KMS-11 (cell line): Measurements from ENCODE around the gene FOXO3.

Experiments
- H2AFZ ChIP-seq: fragments of 200-600 bp; sonication (generic); 2 replicates; pipeline ENCODE4 v1.6.1; 2016; ENCODE audit warnings: antibody characterized with exemption, mixed run types, low read depth
- H3K27ac ChIP-seq: fragments of 200-600 bp; sonication (generic); 2 replicates; pipeline ENCODE4 v1.6.1; 2016; ENCODE audit warnings: mild to moderate bottlenecking, mixed run types
- H3K27me3 ChIP-seq: fragments of 200-600 bp; sonication (generic); 2 replicates; pipeline ENCODE4 v1.6.1; 2017; ENCODE audit warnings: mild to moderate bottlenecking, low read depth, mixed run types, moderate library complexity; ENCODE audit not compliant: insufficient read depth
- H3K36me3 ChIP-seq: fragments of 200-600 bp; sonication (generic); 2 replicates; pipeline ENCODE4 v1.6.1; 2017; ENCODE audit warnings: mild to moderate bottlenecking, mixed run types; ENCODE audit not compliant: insufficient read depth
- H3K4me1 ChIP-seq: fragments of 200-600 bp; sonication (generic); 2 replicates; pipeline ENCODE4 v1.6.1; 2016; ENCODE audit warnings: mild to moderate bottlenecking, low read depth, mixed run types; ENCODE audit not compliant: poor library complexity, severe bottlenecking
- H3K4me2 ChIP-seq: fragments of 200-600 bp; sonication (generic); 2 replicates; pipeline ENCODE4 v1.7.0; 2016; ENCODE audit warnings: mild to moderate bottlenecking, mixed run types
- H3K4me3 ChIP-seq: fragments of 200-600 bp; sonication (generic); IDR thresholded peaks from 2 replicates; pipeline ENCODE4 v1.6.1; 2017; ENCODE audit warnings: low read depth, low read length, mixed read lengths; ENCODE audit not compliant: insufficient read depth
- H3K79me2 ChIP-seq: fragments of 200-600 bp; sonication (generic); 2 replicates; pipeline ENCODE4 v1.6.1; 2016; ENCODE audit warnings: low read depth, mixed run types; ENCODE audit not compliant: insufficient read depth
- H3K9ac ChIP-seq: fragments of 200-600 bp; sonication (generic); 2 replicates; pipeline ENCODE4 v1.6.1; 2016; ENCODE audit warnings: mild to moderate bottlenecking, mixed run types
- H4K20me1 ChIP-seq: fragments of 200-600 bp; sonication (generic); 2 replicates; pipeline ENCODE4 v1.6.1; 2016; ENCODE audit warnings: mild to moderate bottlenecking, mixed run types; ENCODE audit not compliant: insufficient read depth
- TF ChIP-seq, protein P1 (sequence below): fragments of 200-600 bp; sonication (generic); conservative IDR thresholded peaks from 2 replicates; pipeline ENCODE4 v1.6.1; 2017; ENCODE audit warnings: low read depth, mild to moderate bottlenecking, antibody characterized with exemption, low read length, moderate library complexity, mixed read lengths

Gene FOXO3

DNA sequence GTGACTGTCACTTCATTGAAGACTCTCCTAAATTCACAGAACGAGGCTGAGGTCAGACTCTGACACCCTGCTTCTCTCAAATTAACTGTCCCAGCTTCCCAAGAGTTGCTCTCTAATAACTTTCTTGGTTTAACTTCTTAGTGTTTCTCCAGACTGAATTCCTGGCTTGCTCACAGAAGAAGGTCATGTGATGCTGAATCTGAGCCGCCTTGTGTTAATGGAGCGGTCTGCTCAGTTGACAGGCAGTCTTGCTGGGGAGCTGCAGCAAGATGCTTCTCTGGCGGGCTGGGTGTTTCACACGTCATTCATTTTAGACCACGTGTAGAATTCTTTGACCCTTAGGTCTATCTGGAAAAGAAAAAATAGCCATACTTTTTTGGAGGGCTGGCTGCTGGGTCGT is 107.3 kb downstream of the FOXO3 start:
- no peaks in the 10 kb centered on the region for H3K36me3 ChIP-seq
- H3K27ac ChIP-seq, result peak overlapping the region; percentile 45; the same call in 1 of the 2 replicates
- H3K79me2 ChIP-seq, result peaks cover 89% of the 10 kb centered on the region
- no peak overlapping the region for H3K4me3 ChIP-seq
- H3K4me1 ChIP-seq, result peaks cover 84% of the 10 kb centered on the region
- no peak overlapping the region for H2AFZ ChIP-seq
- H3K4me2 ChIP-seq, result peak overlapping the region; percentile 62; the same call in 1 of the 2 replicates
- H3K9ac ChIP-seq, result no peak overlapping the region
- H4K20me1 ChIP-seq, result no peaks in the 10 kb centered on the region; the same call in 1 of the 2 replicates
- TF ChIP-seq, protein P1, sequence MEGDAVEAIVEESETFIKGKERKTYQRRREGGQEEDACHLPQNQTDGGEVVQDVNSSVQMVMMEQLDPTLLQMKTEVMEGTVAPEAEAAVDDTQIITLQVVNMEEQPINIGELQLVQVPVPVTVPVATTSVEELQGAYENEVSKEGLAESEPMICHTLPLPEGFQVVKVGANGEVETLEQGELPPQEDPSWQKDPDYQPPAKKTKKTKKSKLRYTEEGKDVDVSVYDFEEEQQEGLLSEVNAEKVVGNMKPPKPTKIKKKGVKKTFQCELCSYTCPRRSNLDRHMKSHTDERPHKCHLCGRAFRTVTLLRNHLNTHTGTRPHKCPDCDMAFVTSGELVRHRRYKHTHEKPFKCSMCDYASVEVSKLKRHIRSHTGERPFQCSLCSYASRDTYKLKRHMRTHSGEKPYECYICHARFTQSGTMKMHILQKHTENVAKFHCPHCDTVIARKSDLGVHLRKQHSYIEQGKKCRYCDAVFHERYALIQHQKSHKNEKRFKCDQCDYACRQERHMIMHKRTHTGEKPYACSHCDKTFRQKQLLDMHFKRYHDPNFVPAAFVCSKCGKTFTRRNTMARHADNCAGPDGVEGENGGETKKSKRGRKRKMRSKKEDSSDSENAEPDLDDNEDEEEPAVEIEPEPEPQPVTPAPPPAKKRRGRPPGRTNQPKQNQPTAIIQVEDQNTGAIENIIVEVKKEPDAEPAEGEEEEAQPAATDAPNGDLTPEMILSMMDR, result no peak
- no peaks in the 10 kb centered on the region for H3K27me3 ChIP-seq

DNA sequence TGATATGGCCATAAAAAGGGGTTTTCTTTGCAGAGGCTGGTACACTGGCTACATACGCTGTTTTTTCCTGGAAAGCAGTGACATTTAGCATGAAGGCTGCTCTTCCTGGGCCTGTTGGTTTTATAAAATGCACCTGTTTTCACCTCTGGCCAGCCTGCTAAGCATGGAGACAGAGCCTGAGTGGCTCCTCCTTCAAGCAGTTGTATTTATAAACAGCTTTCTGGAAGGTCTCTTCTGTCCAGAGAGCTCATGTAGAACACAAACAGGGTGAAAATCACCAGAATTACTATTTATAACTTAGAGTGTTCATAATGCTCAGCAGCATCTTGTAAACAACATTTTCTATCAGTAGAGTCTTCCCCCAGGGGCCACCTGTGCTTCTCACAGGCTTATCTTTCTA is 109.0 kb downstream of the FOXO3 start:
- H3K27ac ChIP-seq, result peak overlapping the region; percentile 78; the same call in 1 of the 2 replicates
- H3K27me3 ChIP-seq, result no peaks in the 10 kb centered on the region
- H3K9ac ChIP-seq, result no peak overlapping the region
- H3K4me2 ChIP-seq, result peak overlapping the region; percentile 97
- TF ChIP-seq, protein P1, result no peak
- no peaks in the 10 kb centered on the region; the same call in 1 of the 2 replicates for H4K20me1 ChIP-seq
- H3K4me3 ChIP-seq, result no peak overlapping the region
- peaks cover 100% of the 10 kb centered on the region for H3K79me2 ChIP-seq
- peaks cover 100% of the 10 kb centered on the region for H3K4me1 ChIP-seq
- H3K36me3 ChIP-seq, result no peaks in the 10 kb centered on the region
- H2AFZ ChIP-seq, result no peak overlapping the region

DNA sequence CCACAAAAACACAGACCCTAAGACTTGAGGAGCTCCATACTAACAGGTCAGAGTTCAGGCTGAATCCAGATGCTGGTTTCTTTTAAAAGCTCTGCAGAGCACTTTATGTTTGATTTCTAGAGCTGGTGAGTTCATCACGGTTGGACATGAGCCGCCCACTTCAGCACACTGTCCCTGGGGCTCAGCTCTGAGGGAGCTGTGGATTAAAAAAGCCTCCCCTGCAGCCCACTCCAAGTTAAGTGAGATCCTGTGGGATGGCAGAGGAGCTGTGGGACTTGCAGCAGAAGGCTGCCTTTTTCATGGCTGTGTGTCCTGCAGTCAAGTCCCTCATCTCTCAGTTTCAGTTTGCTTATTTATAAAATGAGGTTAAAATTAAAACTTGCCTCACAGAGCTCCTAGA is 110.5 kb downstream of the FOXO3 start:
- peak overlapping the region; percentile 8; the same call in 1 of the 2 replicates for H3K9ac ChIP-seq
- H3K36me3 ChIP-seq, result no peaks in the 10 kb centered on the region
- no peaks in the 10 kb centered on the region for H3K27me3 ChIP-seq
- no peak overlapping the region for H2AFZ ChIP-seq
- H3K27ac ChIP-seq, result peak overlapping the region; percentile 78
- no peaks in the 10 kb centered on the region; the same call in 1 of the 2 replicates for H4K20me1 ChIP-seq
- no peak overlapping the region for H3K4me3 ChIP-seq
- peaks cover 100% of the 10 kb centered on the region for H3K4me1 ChIP-seq
- TF ChIP-seq, protein P1, result no peak
- H3K4me2 ChIP-seq, result peak overlapping the region; percentile 97
- peaks cover 100% of the 10 kb centered on the region for H3K79me2 ChIP-seq

DNA sequence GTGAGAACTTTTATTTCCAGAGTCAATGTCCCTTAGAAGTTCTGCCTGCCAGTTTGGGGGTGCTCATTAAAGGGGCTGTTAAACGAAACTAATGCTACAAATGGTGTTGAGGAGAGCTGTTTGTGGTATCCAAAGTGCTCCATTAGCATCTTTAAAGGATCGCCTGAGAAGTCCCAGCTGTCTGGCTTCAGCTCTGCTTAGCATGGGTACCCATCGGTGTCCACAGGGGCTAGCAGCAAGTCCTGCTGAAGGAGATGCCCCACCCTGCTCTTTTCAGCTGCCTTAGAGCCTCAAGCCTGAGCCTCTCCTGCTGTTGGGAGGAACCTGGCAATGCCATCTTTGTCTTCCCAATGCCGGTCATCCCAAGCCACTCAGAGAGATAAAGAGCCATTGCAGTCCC is 111.1 kb downstream of the FOXO3 start:
- Histone ChIP-seq H3K27ac (peak overlapping the region; percentile 78; the same call in 1 of the 2 replicates), H4K20me1 (no peaks in the 10 kb centered on the region; the same call in 1 of the 2 replicates), H3K4me3 (no peak overlapping the region), H3K36me3 (no peaks in the 10 kb centered on the region), H3K79me2 (peaks cover 100% of the 10 kb centered on the region), H3K9ac (peak overlapping the region; percentile 8; the same call in 1 of the 2 replicates), H2AFZ (no peak overlapping the region), H3K4me2 (peak overlapping the region; percentile 97), H3K27me3 (no peaks in the 10 kb centered on the region), H3K4me1 (peaks cover 100% of the 10 kb centered on the region)
- TF ChIP-seq, protein P1, result no peak
